GM12891 (cell line): Measurements from ENCODE around the gene PPP1R26.

ENCODE experiments used
- POLR2A ChIP-seq: IDR thresholded peaks from 2 replicates; pipeline ENCODE4 v1.6.1; 2011; ENCODE audit warnings: low read depth, low read length, control low read depth
- POLR2AphosphoS5 ChIP-seq: IDR thresholded peaks from 2 replicates; pipeline ENCODE4 v1.6.1; 2011; ENCODE audit warnings: low read depth, low read length, control low read depth
- SPI1 ChIP-seq: IDR thresholded peaks from 2 replicates; pipeline ENCODE4 v1.6.1; 2011; ENCODE audit warnings: low read depth, low read length, control low read depth
- TAF1 ChIP-seq: IDR thresholded peaks from 2 replicates; pipeline ENCODE4 v1.6.1; 2011; ENCODE audit warnings: low read depth, low read length, control low read depth

- TF ChIP-seq TAF1, result no peak
- TF ChIP-seq POLR2A, result no peak
- TF ChIP-seq SPI1, result no peak
- no peak for TF ChIP-seq POLR2AphosphoS5
Observed at GRCh38 chr9:135526730-135527571, 47.4 kb downstream of the PPP1R26 start.
